ENCODE results near the gene FRK. TPM values are rescaled to one million over a fixed set of nuclear protein-coding genes. Genes with fewer than 3 reads are reported as not detected.
"Not testable (repeated sequence)": the region's sequence is repeated elsewhere in the genome, so short reads cannot be mapped to it uniquely, and the experiment has no call there.

The FRK gene
- total RNA-seq, 2 donors from 2014 or later, result 7.9 to 9.1 TPM

DNA sequence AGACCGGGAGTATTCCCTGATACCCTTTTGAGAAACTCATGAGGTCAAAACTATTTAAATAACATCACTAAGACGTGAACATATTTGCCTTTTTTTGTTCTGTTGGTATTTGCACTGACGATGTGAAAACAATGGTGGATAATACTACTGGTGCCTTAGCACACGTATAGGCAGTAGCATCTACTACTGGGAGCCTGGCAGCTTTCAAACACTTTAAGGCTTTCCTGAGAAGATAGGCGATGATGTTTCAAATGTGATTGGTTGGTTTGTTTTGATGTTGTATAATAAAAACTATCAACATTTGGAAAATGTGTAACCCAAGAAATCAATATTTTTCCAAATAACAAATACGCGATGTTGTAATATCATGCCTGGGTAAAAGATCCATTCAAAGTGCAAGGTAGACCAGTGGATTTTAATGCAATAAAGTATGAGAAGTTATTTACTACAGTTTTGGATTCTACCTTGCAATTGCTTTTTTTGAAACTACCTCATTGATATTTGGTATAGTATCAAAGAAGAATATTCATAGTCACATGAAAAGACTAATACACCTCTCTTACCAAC lies 166.2 kb downstream of the FRK start:
- 32 to 41% methylated on average over 7 of the region's 7 CpGs for WGBS, 2 donors

GRCh38 chr6:115891750-115892149 lies 168.9 kb downstream of the FRK start:
- no peak overlapping the region for H3K4me3 ChIP-seq
- no peaks in the 10 kb centered on the region for H3K9me3 ChIP-seq
- no peaks in the 10 kb centered on the region for H3K4me1 ChIP-seq

More for the DNA sequence above, 166.2 kb downstream of the FRK start:
- Histone ChIP-seq H3K36me3 (replicated peaks in 1 of 2; ENCODE audit: insufficient read depth in 1 of 2, low read depth in 2 of 2) (no peaks in the 10 kb centered on the region), H3K27me3 (no peaks in the 10 kb centered on the region), H3K9me3 (no peaks in the 10 kb centered on the region), H3K4me1 (no peaks in the 10 kb centered on the region), H3K4me3 (no peak overlapping the region), H3K27ac (no peak overlapping the region)
- ATAC-seq (no peak), DNase-seq (no peak)
- TF ChIP-seq, protein P1, sequence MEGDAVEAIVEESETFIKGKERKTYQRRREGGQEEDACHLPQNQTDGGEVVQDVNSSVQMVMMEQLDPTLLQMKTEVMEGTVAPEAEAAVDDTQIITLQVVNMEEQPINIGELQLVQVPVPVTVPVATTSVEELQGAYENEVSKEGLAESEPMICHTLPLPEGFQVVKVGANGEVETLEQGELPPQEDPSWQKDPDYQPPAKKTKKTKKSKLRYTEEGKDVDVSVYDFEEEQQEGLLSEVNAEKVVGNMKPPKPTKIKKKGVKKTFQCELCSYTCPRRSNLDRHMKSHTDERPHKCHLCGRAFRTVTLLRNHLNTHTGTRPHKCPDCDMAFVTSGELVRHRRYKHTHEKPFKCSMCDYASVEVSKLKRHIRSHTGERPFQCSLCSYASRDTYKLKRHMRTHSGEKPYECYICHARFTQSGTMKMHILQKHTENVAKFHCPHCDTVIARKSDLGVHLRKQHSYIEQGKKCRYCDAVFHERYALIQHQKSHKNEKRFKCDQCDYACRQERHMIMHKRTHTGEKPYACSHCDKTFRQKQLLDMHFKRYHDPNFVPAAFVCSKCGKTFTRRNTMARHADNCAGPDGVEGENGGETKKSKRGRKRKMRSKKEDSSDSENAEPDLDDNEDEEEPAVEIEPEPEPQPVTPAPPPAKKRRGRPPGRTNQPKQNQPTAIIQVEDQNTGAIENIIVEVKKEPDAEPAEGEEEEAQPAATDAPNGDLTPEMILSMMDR (IDR thresholded peaks at IDR 0.05), result no peak
- no peak for TF ChIP-seq POLR2A (IDR thresholded peaks at IDR 0.05)
- intact Hi-C loops (cut with DNase I), result loop anchor here (10.0 kb wide), 1 partner anchor 1150 kb away; no protein-coding TSS in a partner anchor

GRCh38 chr6:115891111-115891669 lies 169.5 kb downstream of the FRK start:
- Histone ChIP-seq H3K4me3 (no peak overlapping the region), H3K4me1 (no peaks in the 10 kb centered on the region), H3K27me3 (no peaks in the 10 kb centered on the region), H3K9me3 (no peaks in the 10 kb centered on the region), H3K27ac (no peak overlapping the region), H3K36me3 (replicated peaks in 1 of 2; ENCODE audit: insufficient read depth in 1 of 2, low read depth in 2 of 2) (no peaks in the 10 kb centered on the region)
- intact Hi-C loops (cut with DNase I), result loop anchor here (10.0 kb wide), 1 partner anchor 1146 kb away; no protein-coding TSS in a partner anchor
- no peak for TF ChIP-seq POLR2A (IDR thresholded peaks at IDR 0.05)
- TF ChIP-seq, protein P1 (IDR thresholded peaks at IDR 0.05), result no peak
- ATAC-seq, result no peak
- DNase-seq, result no peak

More at GRCh38 chr6:115891750-115892149, 168.9 kb downstream of the FRK start:
- intact Hi-C loops (cut with DNase I), result loop anchor here (10.0 kb wide), 1 partner anchor 1147 kb away; no protein-coding TSS in a partner anchor
- ATAC-seq, result no peak
- TF ChIP-seq, protein P1 (IDR thresholded peaks at IDR 0.05), result no peak
- TF ChIP-seq POLR2A (IDR thresholded peaks at IDR 0.05), result no peak
- whole genome bisulfite sequencing, 2 donors, result 56 to 62% methylated on average over 2 of the region's 2 CpGs
- Histone ChIP-seq H3K27me3 (no peaks in the 10 kb centered on the region), H3K27ac (no peak overlapping the region), H3K36me3 (replicated peaks in 1 of 2; ENCODE audit: insufficient read depth in 1 of 2, low read depth in 2 of 2) (no peaks in the 10 kb centered on the region)
- DNase-seq, result no peak

DNA sequence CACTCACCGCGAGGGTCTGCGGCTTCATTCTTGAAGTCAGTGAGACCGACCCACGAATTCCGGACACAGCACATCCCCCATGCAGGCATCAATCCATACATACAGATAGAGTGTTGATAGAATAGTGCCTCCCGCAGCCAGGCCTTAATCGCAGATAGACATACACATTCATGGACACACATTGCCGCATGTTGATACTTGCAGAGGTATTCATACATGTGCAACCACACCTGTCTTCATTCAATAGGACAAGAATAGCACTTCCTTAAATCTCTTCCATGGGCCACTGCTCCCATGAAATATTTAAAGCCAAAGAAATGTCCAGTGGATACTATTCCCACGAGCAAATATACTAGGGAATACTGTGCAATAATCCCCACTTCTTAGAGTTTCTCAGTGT lies 170.5 kb downstream of the FRK start:
- no peaks in the 10 kb centered on the region for H3K27me3 ChIP-seq
- no peak for ATAC-seq
- H3K4me1 ChIP-seq, result no peaks in the 10 kb centered on the region
- WGBS, 2 donors, result 90 to 92% methylated on average over 10 of the region's 10 CpGs
- DNase-seq, result no peak
- no peaks in the 10 kb centered on the region for H3K9me3 ChIP-seq
- H3K36me3 ChIP-seq (replicated peaks in 1 of 2; ENCODE audit: insufficient read depth in 1 of 2, low read depth in 2 of 2), result no peaks in the 10 kb centered on the region
- intact Hi-C loops (cut with DNase I), result loop anchor here (10.0 kb wide), 1 partner anchor 1145 kb away; no protein-coding TSS in a partner anchor
- H3K27ac ChIP-seq, result no peak overlapping the region
- no peak overlapping the region for H3K4me3 ChIP-seq
- no peak for TF ChIP-seq POLR2A (IDR thresholded peaks at IDR 0.05)
- TF ChIP-seq, protein P1 (IDR thresholded peaks at IDR 0.05), result no peak

DNA sequence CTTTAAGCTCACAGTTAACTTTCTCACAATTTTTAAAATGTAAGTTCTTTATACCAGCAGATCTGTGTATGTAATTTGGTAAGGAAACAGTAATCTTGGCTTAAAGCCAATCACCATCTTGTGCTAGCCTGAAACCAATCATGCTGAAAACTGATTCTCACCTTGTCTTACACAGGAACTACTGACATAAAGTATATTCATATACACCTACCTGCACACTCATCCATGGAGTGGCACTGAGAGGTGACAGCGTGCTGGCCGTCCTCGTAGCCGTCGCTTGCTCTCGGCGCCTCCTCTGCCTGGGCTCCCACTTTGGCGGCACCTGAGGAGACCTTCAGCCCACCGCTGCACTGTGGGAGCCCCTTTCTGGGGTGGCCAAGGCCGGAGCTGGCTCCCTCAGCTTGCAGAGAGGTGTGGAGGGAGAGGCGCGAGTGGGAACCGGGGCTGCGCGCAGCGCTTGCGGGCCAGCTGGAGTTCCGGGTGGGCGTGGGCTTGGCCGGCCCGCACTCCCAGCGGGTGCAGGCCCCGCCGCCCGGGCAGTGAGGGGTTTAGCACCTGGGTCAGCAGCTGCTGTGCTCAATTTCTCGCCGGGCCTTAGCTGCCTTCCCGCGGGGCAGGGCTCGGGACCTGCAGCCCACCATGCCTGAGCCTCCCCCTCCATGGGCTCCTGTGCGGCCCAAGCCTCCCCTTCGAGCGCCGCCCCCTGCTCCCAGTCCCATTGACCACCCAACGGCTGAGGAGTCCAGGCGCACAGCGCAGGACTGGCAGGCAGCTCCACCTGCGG lies 171.8 kb downstream of the FRK start:
- 91 to 97% methylated on average over 18 to 25 of the region's 38 CpGs for WGBS, 2 donors
- H3K4me3 ChIP-seq; ATAC-seq; H3K36me3 ChIP-seq (replicated peaks in 1 of 2; ENCODE audit: insufficient read depth in 1 of 2, low read depth in 2 of 2); intact Hi-C loops (cut with DNase I); H3K9me3 ChIP-seq; H3K27me3 ChIP-seq; DNase-seq; H3K27ac ChIP-seq; H3K4me1 ChIP-seq: not testable (repeated sequence)
